ENCODE data around the gene CDC14C.

CDC14C gene

DNA sequence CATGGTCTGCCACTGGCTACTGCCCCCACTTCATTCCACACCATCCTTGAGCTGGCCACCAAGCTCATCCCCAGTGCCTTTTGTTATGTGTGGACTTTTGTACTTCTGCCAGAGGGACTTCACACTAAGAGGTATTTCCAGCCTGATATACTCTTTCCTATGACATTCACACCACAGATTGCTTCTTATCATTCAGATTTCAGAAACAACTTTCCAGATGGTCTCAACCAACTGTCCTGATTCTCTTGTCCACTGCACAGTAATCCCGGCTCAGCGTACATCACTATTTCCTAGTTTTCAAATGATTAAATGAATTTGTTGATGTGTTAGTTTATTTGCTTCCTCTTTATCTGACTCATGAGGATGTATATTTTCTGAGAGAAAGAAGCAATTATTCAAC lies 7.1 kb downstream of the CDC14C start:
- no peaks in the 10 kb centered on the region for H3K9me2 ChIP-seq (ENCODE audit: low read depth, low read length)
- H3K27me3 ChIP-seq (ENCODE audit: insufficient read depth, low read length), result no peaks in the 10 kb centered on the region
- no peak overlapping the region for H2AFZ ChIP-seq (ENCODE audit: low read length)
- no peaks in the 10 kb centered on the region for H3K79me2 ChIP-seq (ENCODE audit: insufficient read depth, low read length)
- H3K4me1 ChIP-seq (ENCODE audit: insufficient read depth, low read length, severe bottlenecking), result no peaks in the 10 kb centered on the region
- no peaks in the 10 kb centered on the region for H3F3A ChIP-seq (ENCODE audit: insufficient read depth, low read length)
- H4K20me1 ChIP-seq (ENCODE audit: insufficient read depth, low read length), result no peaks in the 10 kb centered on the region
- no peaks in the 10 kb centered on the region for H3K9me3 ChIP-seq (ENCODE audit: low read length)
- no peak overlapping the region for H3K9ac ChIP-seq (ENCODE audit: low read length)
- H3K4me2 ChIP-seq (ENCODE audit: low read length), result no peak overlapping the region
- H3K4me3 ChIP-seq (ENCODE audit: low read depth, low read length, poor library complexity, severe bottlenecking), result no peak overlapping the region
- TF ChIP-seq EZH2 (IDR thresholded peaks at IDR 0.05; ENCODE audit: borderline replicate concordance, low read length), result no peak
- TF ChIP-seq, protein P1, sequence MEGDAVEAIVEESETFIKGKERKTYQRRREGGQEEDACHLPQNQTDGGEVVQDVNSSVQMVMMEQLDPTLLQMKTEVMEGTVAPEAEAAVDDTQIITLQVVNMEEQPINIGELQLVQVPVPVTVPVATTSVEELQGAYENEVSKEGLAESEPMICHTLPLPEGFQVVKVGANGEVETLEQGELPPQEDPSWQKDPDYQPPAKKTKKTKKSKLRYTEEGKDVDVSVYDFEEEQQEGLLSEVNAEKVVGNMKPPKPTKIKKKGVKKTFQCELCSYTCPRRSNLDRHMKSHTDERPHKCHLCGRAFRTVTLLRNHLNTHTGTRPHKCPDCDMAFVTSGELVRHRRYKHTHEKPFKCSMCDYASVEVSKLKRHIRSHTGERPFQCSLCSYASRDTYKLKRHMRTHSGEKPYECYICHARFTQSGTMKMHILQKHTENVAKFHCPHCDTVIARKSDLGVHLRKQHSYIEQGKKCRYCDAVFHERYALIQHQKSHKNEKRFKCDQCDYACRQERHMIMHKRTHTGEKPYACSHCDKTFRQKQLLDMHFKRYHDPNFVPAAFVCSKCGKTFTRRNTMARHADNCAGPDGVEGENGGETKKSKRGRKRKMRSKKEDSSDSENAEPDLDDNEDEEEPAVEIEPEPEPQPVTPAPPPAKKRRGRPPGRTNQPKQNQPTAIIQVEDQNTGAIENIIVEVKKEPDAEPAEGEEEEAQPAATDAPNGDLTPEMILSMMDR (IDR thresholded peaks at IDR 0.05; ENCODE audit: low read length), result no peak
- H3K27ac ChIP-seq (ENCODE audit: low read depth, low read length, poor library complexity, severe bottlenecking), result no peak overlapping the region
- no peaks in the 10 kb centered on the region for H3K36me3 ChIP-seq (ENCODE audit: insufficient read depth, low read length)

DNA sequence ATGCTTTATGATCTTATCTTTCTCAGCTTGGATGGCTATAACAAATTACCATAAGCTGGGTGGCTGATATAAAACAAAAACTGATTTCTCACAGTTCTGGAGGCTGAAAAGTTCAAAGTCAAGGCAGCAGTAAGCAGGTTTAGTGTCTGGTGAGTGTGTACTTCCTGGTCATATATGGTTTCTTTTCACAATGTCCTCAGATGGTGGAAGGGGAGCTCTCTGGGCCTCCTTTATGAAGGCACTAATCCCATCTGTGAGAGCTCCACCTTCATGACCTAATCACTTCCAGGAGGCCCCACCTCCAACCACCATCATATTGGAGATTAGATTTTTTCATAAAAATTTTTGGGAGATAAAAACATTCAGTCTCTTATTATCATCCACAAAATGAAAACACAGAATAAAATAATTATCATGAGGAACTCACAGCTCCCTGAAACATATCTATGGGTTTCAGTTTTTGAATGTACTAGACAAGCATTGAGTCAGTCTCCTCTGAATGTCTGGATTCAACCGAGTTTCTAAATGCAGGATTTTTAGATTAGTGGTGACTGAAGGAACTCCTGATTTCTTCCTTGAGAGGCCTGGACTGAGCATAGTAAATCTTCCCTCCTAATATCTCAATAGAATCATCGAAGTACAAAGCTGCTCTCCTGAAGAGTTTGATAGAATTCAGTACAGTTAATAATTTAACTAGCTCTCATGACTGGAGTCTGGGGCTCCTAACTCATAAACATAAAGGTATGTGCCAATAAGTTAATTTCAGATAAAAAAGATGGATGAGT lies 8.0 kb downstream of the CDC14C start:
- Histone ChIP-seq H3K27me3 (ENCODE audit: insufficient read depth, low read length) (no peaks in the 10 kb centered on the region), H3K4me3 (ENCODE audit: low read depth, low read length, poor library complexity, severe bottlenecking) (no peak overlapping the region), H3K9me2 (ENCODE audit: low read depth, low read length) (no peaks in the 10 kb centered on the region), H2AFZ (ENCODE audit: low read length) (no peak overlapping the region), H3F3A (ENCODE audit: insufficient read depth, low read length) (no peaks in the 10 kb centered on the region), H4K20me1 (ENCODE audit: insufficient read depth, low read length) (no peaks in the 10 kb centered on the region), H3K36me3 (ENCODE audit: insufficient read depth, low read length) (no peaks in the 10 kb centered on the region), H3K27ac (ENCODE audit: low read depth, low read length, poor library complexity, severe bottlenecking) (no peak overlapping the region), H3K79me2 (ENCODE audit: insufficient read depth, low read length) (no peaks in the 10 kb centered on the region), H3K4me2 (ENCODE audit: low read length) (no peak overlapping the region), H3K4me1 (ENCODE audit: insufficient read depth, low read length, severe bottlenecking) (no peaks in the 10 kb centered on the region), H3K9ac (ENCODE audit: low read length) (no peak overlapping the region), H3K9me3 (ENCODE audit: low read length) (no peaks in the 10 kb centered on the region)
- TF ChIP-seq, protein P1 (IDR thresholded peaks at IDR 0.05; ENCODE audit: low read length), result no peak
- no peak for TF ChIP-seq EZH2 (IDR thresholded peaks at IDR 0.05; ENCODE audit: borderline replicate concordance, low read length)

DNA sequence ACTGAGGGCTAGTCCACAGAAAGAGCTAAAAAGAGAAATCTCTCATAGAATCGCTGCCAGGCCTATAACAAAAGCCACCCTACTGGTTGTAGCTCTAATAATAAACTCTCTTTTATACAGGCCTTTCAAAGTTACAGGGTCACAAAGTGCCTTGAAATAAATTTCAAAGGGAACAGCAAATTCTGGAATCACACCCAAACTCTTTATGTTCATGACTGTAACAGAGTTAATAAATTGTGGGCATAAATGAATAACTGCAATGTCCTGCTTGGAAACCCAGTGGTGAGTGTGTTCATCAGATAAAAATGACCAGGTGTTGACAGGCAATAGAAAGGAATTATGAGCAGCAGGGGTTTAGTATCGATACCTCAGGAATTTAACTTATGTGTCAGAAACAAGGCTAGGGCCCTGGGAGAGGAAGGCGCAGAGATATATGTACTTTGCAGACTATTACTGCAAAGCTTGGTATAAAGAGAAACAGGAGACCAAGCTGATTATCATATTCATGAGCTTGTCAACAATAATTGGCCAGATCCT lies 9.3 kb downstream of the CDC14C start:
- no peak for TF ChIP-seq EZH2 (IDR thresholded peaks at IDR 0.05; ENCODE audit: borderline replicate concordance, low read length)
- TF ChIP-seq, protein P1 (IDR thresholded peaks at IDR 0.05; ENCODE audit: low read length), result no peak
- Histone ChIP-seq H3K4me2 (ENCODE audit: low read length) (no peak overlapping the region), H3K9ac (ENCODE audit: low read length) (no peak overlapping the region), H3K9me2 (ENCODE audit: low read depth, low read length) (no peaks in the 10 kb centered on the region), H3K27ac (ENCODE audit: low read depth, low read length, poor library complexity, severe bottlenecking) (no peak overlapping the region), H3K9me3 (ENCODE audit: low read length) (no peaks in the 10 kb centered on the region), H3K79me2 (ENCODE audit: insufficient read depth, low read length) (no peaks in the 10 kb centered on the region), H3F3A (ENCODE audit: insufficient read depth, low read length) (no peaks in the 10 kb centered on the region), H3K4me1 (ENCODE audit: insufficient read depth, low read length, severe bottlenecking) (no peaks in the 10 kb centered on the region), H3K27me3 (ENCODE audit: insufficient read depth, low read length) (no peaks in the 10 kb centered on the region), H3K4me3 (ENCODE audit: low read depth, low read length, poor library complexity, severe bottlenecking) (no peak overlapping the region), H4K20me1 (ENCODE audit: insufficient read depth, low read length) (no peaks in the 10 kb centered on the region), H3K36me3 (ENCODE audit: insufficient read depth, low read length) (no peaks in the 10 kb centered on the region), H2AFZ (ENCODE audit: low read length) (no peak overlapping the region)

Measured in OCI-LY1 (cell line).